Bronchial epithelial cell (primary cell): ENCODE results near the gene ST3GAL4. TPM values are rescaled to one million over a fixed set of nuclear protein-coding genes. Genes with fewer than 3 reads are reported as not detected.
"Not testable (repeated sequence)": the region's sequence is repeated elsewhere in the genome, so short reads cannot be mapped to it uniquely, and the experiment has no call there.

ENCODE experiments used
- DNase-seq: peaks from one replicate; pipeline ENCODE4 v3.0.0-alpha.2; 2010; ENCODE audit warnings: low read depth
- FAIRE-seq: peaks from 2 replicates; lab custom pipeline; 2011; peaks lifted over from hg19 to GRCh38; lab: Jason Lieb, UNC
- H3K27me3 ChIP-seq: 2 replicates; pipeline ENCODE4 v1.5.1; 2011; ENCODE audit warnings: low read length; ENCODE audit not compliant: control insufficient read depth, insufficient read depth
- H3K36me3 ChIP-seq: 2 replicates; pipeline ENCODE4 v1.5.1; 2011; ENCODE audit warnings: low read length; ENCODE audit not compliant: control insufficient read depth, insufficient read depth
- H3K4me3 ChIP-seq: 2 replicates; pipeline ENCODE4 v1.5.1; 2011; ENCODE audit warnings: mild to moderate bottlenecking, low read depth, low read length, control low read depth
- CTCF ChIP-seq: IDR thresholded peaks from 2 replicates; pipeline ENCODE4 v1.5.1; 2011; ENCODE audit warnings: mild to moderate bottlenecking, moderate library complexity, low read length, control low read depth, inconsistent platforms; ENCODE audit not compliant: insufficient read depth, severe bottlenecking
- total RNA-seq: library from RNA; depleted of rRNA; stranded (reverse); fragments of >200 nt; gene quantifications from 2 replicates; pipeline ENCODE4 v1.2.1, GENCODE V29; 2014

Gene ST3GAL4
- total RNA-seq, 1 donor from 2014 or later = 12.4 TPM

- FAIRE-seq (peak; percentile 76), DNase-seq (no peak)
- Histone ChIP-seq H3K4me3 (no peak overlapping the region), H3K27me3 (no peaks in the 10 kb centered on the region), H3K36me3 (no peaks in the 10 kb centered on the region)
- no peak for TF ChIP-seq CTCF
Measured at GRCh38 chr11:126362879-126363655, 7.6 kb downstream of the ST3GAL4 start.

DNA sequence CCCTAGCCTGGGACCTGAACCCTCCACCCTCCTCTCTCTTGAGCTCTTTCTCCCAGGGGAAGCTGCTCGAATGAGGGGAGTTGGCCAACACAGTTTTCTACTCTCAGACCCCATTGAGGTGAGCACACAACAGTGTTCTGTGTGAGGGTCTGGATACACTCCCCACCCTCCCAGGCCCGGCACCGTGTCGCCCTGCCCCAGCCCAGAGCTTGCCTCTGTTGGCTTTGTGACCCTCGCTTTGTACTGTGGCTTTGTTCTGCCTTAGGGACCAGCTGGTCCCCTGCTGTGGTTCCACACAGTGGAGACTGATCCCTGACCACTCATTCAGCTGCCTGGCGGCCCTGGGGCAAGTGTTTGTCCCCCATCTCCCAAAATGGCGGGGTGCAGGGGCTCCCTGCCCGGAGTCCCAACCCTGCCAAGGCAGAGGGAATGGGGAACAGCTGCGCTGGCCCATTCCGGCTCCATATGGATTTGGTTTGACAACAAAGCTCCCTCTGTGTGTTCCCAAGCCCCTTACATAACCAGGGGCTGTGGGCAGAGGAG is 8.3 kb downstream of the ST3GAL4 start:
- no peaks in the 10 kb centered on the region for H3K27me3 ChIP-seq
- no peak for FAIRE-seq
- no peak for DNase-seq

GRCh38 chr11:126364735-126365134 is 9.2 kb downstream of the ST3GAL4 start:
- FAIRE-seq = peak; percentile 89
- H3K27me3 ChIP-seq, H3K36me3 ChIP-seq, H3K4me3 ChIP-seq, DNase-seq: not testable (repeated sequence)

More for the DNA sequence above, 8.3 kb downstream of the ST3GAL4 start:
- Histone ChIP-seq H3K36me3 (no peaks in the 10 kb centered on the region), H3K4me3 (no peak overlapping the region)
- TF ChIP-seq CTCF = no peak

GRCh38 chr11:126365508-126365907 is 10.0 kb downstream of the ST3GAL4 start:
- H3K27me3 ChIP-seq, H3K36me3 ChIP-seq, DNase-seq, H3K4me3 ChIP-seq: not testable (repeated sequence)
- peak; percentile 96 for FAIRE-seq

DNA sequence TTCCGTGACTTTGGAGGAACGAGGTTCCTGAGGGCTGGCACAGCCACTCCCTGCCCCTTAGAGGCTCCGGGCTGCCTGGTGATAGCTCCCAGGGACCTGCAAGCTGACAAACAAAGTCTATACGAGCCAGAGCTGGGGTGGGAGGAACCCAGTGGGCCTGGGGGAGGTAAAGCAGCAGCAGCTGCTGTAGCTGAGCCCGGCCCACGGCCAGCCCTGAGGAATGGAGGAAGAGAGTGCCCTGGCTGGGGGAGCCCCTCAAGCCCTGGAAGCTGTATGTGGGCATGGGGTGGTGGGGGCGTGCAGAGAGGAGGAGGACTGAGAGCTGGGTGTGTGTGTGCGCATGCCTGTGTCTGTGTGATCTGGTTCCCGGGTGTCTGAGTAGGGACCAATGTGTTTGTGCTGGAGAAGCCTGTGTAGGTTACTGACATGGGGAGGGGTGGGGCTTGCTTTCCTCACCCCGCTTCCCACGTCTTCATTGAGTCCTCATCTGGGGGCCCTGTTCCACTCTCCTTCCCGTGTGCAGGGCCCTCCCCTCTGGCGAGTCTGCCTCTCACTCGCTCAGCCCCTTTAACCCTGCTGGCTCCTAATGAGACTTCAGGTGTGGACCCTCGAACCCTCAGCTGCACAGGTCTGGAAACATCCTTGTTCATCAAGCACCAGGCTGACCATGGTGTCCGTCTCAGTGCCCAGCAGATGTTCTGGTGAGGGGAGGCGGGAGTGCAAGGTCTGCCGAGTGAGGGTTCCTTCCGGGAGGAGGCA is 10.8 kb downstream of the ST3GAL4 start:
- H3K27me3 ChIP-seq = no peaks in the 10 kb centered on the region
- FAIRE-seq = no peak
- no peaks in the 10 kb centered on the region for H3K36me3 ChIP-seq
- DNase-seq = no peak
- no peak overlapping the region for H3K4me3 ChIP-seq
- TF ChIP-seq CTCF = no peak

- not testable (repeated sequence) for DNase-seq, H3K4me3 ChIP-seq, H3K27me3 ChIP-seq, H3K36me3 ChIP-seq
- FAIRE-seq = peak; percentile 93
Measured at GRCh38 chr11:126366823-126367654, 11.6 kb downstream of the ST3GAL4 start.

DNA sequence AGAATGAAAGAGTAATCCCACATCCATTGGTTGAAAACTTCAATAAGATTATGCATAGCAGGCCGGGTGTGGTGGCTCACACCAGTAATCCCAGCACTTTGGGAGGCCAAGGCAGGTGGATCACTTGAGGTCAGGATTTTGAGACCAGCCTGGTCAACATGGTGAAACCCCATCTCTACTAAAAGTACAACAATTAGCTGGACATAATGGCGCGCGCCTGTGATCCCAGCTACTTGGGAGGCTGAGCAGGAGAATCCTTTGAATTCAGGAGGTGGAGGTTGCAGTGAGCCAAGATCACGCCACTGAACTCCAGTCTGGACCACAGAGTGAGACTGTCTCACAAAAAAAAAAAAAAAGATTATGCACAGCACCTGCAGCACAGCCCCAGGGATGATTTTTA is 12.3 kb downstream of the ST3GAL4 start:
- not testable (repeated sequence) for H3K27me3 ChIP-seq, H3K4me3 ChIP-seq, H3K36me3 ChIP-seq, FAIRE-seq, DNase-seq

GRCh38 chr11:126368336-126369119 is 13.0 kb downstream of the ST3GAL4 start:
- not testable (repeated sequence) for H3K36me3 ChIP-seq, DNase-seq, H3K4me3 ChIP-seq, H3K27me3 ChIP-seq
- FAIRE-seq = peak; percentile 95
